SU-DHL-6 (cell line): ENCODE data around the gene MITF.

Source experiments
- EZH2phosphoT487 ChIP-seq: fragments of 200-600 bp; sonication (generic), shearing (Covaris generic); conservative IDR thresholded peaks from 2 replicates; pipeline ENCODE4 v1.6.1; 2018; ENCODE audit warnings: mild to moderate bottlenecking, antibody characterized with exemption, low read length, moderate library complexity, mixed read lengths
- TF ChIP-seq, protein P1 (sequence below): fragments of 200-600 bp; sonication (generic); IDR thresholded peaks from one replicate; pipeline ENCODE4 v1.5.1; 2017; ENCODE audit warnings: antibody characterized with exemption, mild to moderate bottlenecking, low read length, moderate library complexity; ENCODE audit not compliant: insufficient read depth, poor library complexity, severe bottlenecking

- TF ChIP-seq, protein P1, sequence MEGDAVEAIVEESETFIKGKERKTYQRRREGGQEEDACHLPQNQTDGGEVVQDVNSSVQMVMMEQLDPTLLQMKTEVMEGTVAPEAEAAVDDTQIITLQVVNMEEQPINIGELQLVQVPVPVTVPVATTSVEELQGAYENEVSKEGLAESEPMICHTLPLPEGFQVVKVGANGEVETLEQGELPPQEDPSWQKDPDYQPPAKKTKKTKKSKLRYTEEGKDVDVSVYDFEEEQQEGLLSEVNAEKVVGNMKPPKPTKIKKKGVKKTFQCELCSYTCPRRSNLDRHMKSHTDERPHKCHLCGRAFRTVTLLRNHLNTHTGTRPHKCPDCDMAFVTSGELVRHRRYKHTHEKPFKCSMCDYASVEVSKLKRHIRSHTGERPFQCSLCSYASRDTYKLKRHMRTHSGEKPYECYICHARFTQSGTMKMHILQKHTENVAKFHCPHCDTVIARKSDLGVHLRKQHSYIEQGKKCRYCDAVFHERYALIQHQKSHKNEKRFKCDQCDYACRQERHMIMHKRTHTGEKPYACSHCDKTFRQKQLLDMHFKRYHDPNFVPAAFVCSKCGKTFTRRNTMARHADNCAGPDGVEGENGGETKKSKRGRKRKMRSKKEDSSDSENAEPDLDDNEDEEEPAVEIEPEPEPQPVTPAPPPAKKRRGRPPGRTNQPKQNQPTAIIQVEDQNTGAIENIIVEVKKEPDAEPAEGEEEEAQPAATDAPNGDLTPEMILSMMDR = no peak
- TF ChIP-seq EZH2phosphoT487 = no peak
Observed at GRCh38 chr3:69746119-69746518, 6.9 kb downstream of the MITF start.
